Activated naive CD4-positive, alpha-beta T cell (primary cell): ENCODE measurements around the gene DOK5.

Experiments used
- DNase-seq, 4 experiments: peaks; one replicate each; lab custom pipeline; 2025; lab: John Stamatoyannopoulos, UW

Gene DOK5

GRCh38 chr20:54698373-54698772 lies 223.0 kb downstream of the DOK5 start:
- no peak for DNase-seq
